GM12878 (cell line): Measurements from ENCODE around the gene LEMD1. TPM values are rescaled to one million over a fixed set of nuclear protein-coding genes. Genes with fewer than 3 reads are reported as not detected.

Source experiments
- ATAC-seq: fragments of 200-7000 bp; cut with Tn5 transposase; 3 replicates; pipeline ENCODE4 v1.9.1; 2020; ENCODE audit warnings: mild to moderate bottlenecking, moderate library complexity
- BruUV-seq: library from RNA; stranded (reverse); fragments of 400-500 nt; replicated peaks from 2 replicates; lab custom pipeline; 2021; lab: Mats Ljungman, UMichigan
- CTCF ChIA-PET: fragments of 300-600 bp; sonication (Branson Sonifier 250); formaldehyde crosslinking; extraction: SDS; loops from one replicate; lab custom pipeline; 2021; ENCODE audit warnings: inconsistent platforms; lab: Yijun Ruan, JAX
- POLR2A ChIA-PET: fragments of 350-600 bp; formaldehyde crosslinking; extraction: SDS; loops from one replicate; lab custom pipeline; 2021; ENCODE audit warnings: inconsistent platforms; lab: Charles Lee
- RAD21 ChIA-PET: fragments of 300-600 bp; sonication (Branson Sonifier 250); formaldehyde crosslinking; loops from one replicate; lab custom pipeline; 2023; ENCODE audit warnings: antibody characterized with exemption; ENCODE audit not compliant: unreplicated experiment; lab: Charles Lee
- SMC1A ChIA-PET: fragments of 300-600 bp; sonication (Branson Sonifier 250); formaldehyde crosslinking; loops from one replicate; lab custom pipeline; 2023; ENCODE audit not compliant: unreplicated experiment, uncharacterized antibody; lab: Charles Lee
- DNase-seq: peaks from one replicate; pipeline ENCODE4 v3.0.0-alpha.2; 2011; ENCODE audit warnings: low read depth, low spot score
- FAIRE-seq: peaks from 3 replicates; lab custom pipeline; 2011; peaks lifted over from hg19 to GRCh38; lab: Jason Lieb, UNC
- H2AFZ ChIP-seq: 2 replicates; pipeline ENCODE4 v1.6.0; 2011; ENCODE audit warnings: low read depth, low read length, control low read depth; ENCODE audit not compliant: control insufficient read depth
- H3K27ac ChIP-seq: 2 replicates; pipeline ENCODE4 v1.5.1; 2011; ENCODE audit warnings: control low read depth; ENCODE audit not compliant: control insufficient read depth, insufficient read depth
- H3K27me3 ChIP-seq, 2 experiments: replicated peaks in 1 of 2; 2 replicates each; pipeline versions ENCODE4 v1.6.0 to v1.6.1; 2011; ENCODE audit warnings: low read length in 1 of 2; ENCODE audit not compliant: control insufficient read depth in 2 of 2, insufficient read depth in 2 of 2
- H3K36me3 ChIP-seq, 2 experiments: 2 replicates each; pipeline ENCODE4 v1.5.1; 2011; ENCODE audit warnings: low read length in 1 of 2; ENCODE audit not compliant: control insufficient read depth in 2 of 2, insufficient read depth in 2 of 2
- H3K4me1 ChIP-seq: 2 replicates; pipeline ENCODE4 v1.6.1; 2011; ENCODE audit warnings: mild to moderate bottlenecking, low read length, moderate library complexity, mixed read lengths; ENCODE audit not compliant: control insufficient read depth, insufficient read depth
- H3K4me2 ChIP-seq: 2 replicates; pipeline ENCODE4 v1.6.0; 2011; ENCODE audit warnings: control low read depth; ENCODE audit not compliant: control insufficient read depth, insufficient read depth
- H3K4me3 ChIP-seq: fragments of 200-600 bp; sonication (generic); 2 replicates; pipeline ENCODE4 v1.5.1; 2016
- H3K79me2 ChIP-seq: 2 replicates; pipeline ENCODE4 v1.6.0; 2011; ENCODE audit warnings: low read length; ENCODE audit not compliant: control insufficient read depth, insufficient read depth
- H3K9ac ChIP-seq: 2 replicates; pipeline ENCODE4 v1.8.0; 2011; ENCODE audit warnings: low read length, control low read depth, mixed read lengths; ENCODE audit not compliant: control insufficient read depth, insufficient read depth
- H3K9me3 ChIP-seq: replicated peaks from 3 replicates; pipeline ENCODE4 v1.5.1; 2011; ENCODE audit warnings: mild to moderate bottlenecking, low read length; ENCODE audit not compliant: control insufficient read depth, insufficient read depth
- H4K20me1 ChIP-seq: 2 replicates; pipeline ENCODE4 v1.6.0; 2011; ENCODE audit not compliant: control insufficient read depth, insufficient read depth
- CHD2 ChIP-seq: IDR thresholded peaks from 2 replicates; pipeline ENCODE4 v1.6.1; 2011; ENCODE audit warnings: low read depth, low read length, improper control_type of control experiment, borderline replicate concordance
- FOXK2 ChIP-seq: fragments of 450-650 bp; IDR thresholded peaks from 2 replicates; pipeline ENCODE4 v1.6.1; 2017; ENCODE audit warnings: mild to moderate bottlenecking, moderate library complexity
- GATAD2B ChIP-seq: fragments of 450-650 bp; conservative IDR thresholded peaks from 2 replicates; pipeline ENCODE4 v1.6.1; 2017; ENCODE audit warnings: low read depth, mild to moderate bottlenecking, moderate library complexity
- WGBS: methylation state at CpG from one replicate; pipeline ENCODE4 v1.1.6; 2016; ENCODE audit warnings: low lambda C conversion rate; ENCODE audit not compliant: insufficient replicate concordance, insufficient coverage; ENCODE audit errors: missing lambda C conversion rate; 5-methylcytosine and 5-hydroxymethylcytosine counted together
- in situ Hi-C: fragments of 300-500 bp; cut with MboI; formaldehyde crosslinking; loops from 9 replicates; pipeline ENCODE4 v1.14.3; 2018; ENCODE audit warnings: mixed read lengths
- intact Hi-C: fragments of 100-400 bp; cut with micrococcal nuclease; formaldehyde crosslinking; loops from one replicate; pipeline ENCODE4 v1.14.2; 2022; ENCODE audit not compliant: unreplicated experiment
- polyA plus RNA-seq, 11 experiments: library from polyadenylated mRNA; depleted of rRNA in 4 of 11; unstranded in 6 of 11; stranded (reverse) in 5 of 11; fragments of >200 nt; fragmentation: Nextera tagmentation in 4 of 11; fragmentation: Illumina TruSeq in 1 of 11; extraction: Ambion mirVana in 4 of 11; extraction: Trizol in 1 of 11; gene quantifications; 1 replicate in 1 of 11; 2 replicates in 10 of 11; pipeline versions ENCODE4 v1.2.1 to v1.2.3, GENCODE V29; 2011 to 2016; ENCODE audit warnings: inconsistent platforms in 2 of 11, missing spikeins in 2 of 11, low read depth in 1 of 11
- total RNA-seq, 4 experiments: library from RNA; depleted of rRNA in 3 of 4; stranded (reverse); fragments of >200 nt in 3 of 4; fragmentation: Illumina TruSeq in 1 of 4; extraction: Trizol in 1 of 4; gene quantifications; 2 replicates each; pipeline versions ENCODE4 v1.2.1 to v1.2.3, GENCODE V29; 2013 to 2021
- TF ChIP-seq, protein P1 (sequence below): IDR thresholded peaks from 2 replicates; pipeline ENCODE4 v1.6.1; 2012; ENCODE audit warnings: low read length, inconsistent platforms
- TF ChIP-seq, protein P2 (sequence below), 3 experiments: IDR thresholded peaks in 2 of 3; conservative IDR thresholded peaks in 1 of 3; 2 replicates each; pipeline ENCODE4 v1.5.1; 2011; ENCODE audit warnings: low read depth in 3 of 3, low read length in 3 of 3, mild to moderate bottlenecking in 3 of 3, control low read depth in 2 of 3, moderate library complexity in 2 of 3, inconsistent platforms in 1 of 3, mixed read lengths in 1 of 3; ENCODE audit not compliant: control insufficient read depth in 2 of 3, insufficient read depth in 1 of 3; ENCODE audit errors: extremely low read depth in 1 of 3

Gene LEMD1
- total and polyA plus RNA-seq, 10 of the 15 experiments (the other 5 are each of a cell fraction or from before 2014, with no cell fraction given): 0.19 to 1.2 (median 0.26) TPM; not detected in 7

DNA sequence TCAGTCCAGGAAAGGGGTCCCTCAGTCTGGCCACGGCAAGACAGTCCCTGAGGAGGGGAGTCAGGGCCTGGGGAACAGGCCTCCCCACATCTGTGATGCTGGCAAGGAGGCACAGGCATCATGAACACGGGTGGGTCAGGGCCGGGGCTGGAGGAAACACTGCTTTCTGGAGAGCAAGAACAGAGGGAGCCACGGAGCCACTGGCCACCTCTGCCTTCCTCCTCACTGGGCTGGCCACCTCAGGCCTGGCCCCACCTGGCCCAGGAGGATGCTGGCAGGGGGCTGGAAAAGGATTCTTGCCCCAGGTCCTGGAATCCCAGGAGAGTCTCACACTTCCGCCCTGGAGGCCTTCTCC lies 18.2 kb upstream of the LEMD1 start:
- Histone ChIP-seq H3K9me3 (no peaks in the 10 kb centered on the region), H4K20me1 (no peaks in the 10 kb centered on the region), H3K36me3 (no peaks in the 10 kb centered on the region), H3K4me1 (peaks cover 20% of the 10 kb centered on the region), H3K27me3 (peaks cover 0 to 3% of the 10 kb centered on the region in 2 experiments; a peak in 2 of 4 replicates), H3K27ac (peak overlapping the region; percentile 59; the same call in 1 of the 2 replicates), H3K4me3 (peak overlapping the region; percentile 60; the same call in 1 of the 2 replicates), H2AFZ (no peak overlapping the region), H3K4me2 (no peak overlapping the region; the same call in 1 of the 2 replicates), H3K9ac (no peak overlapping the region), H3K79me2 (no peaks in the 10 kb centered on the region)
- RAD21 ChIA-PET: interaction anchor here (1.5 to 5.9 kb wide), 5 partner anchors 9 to 48 kb away, joined by 6 to 42 read pairs (median 13); no protein-coding TSS in a partner anchor
- intact Hi-C loops: loop anchor here (2.0 kb wide), 1 partner anchor 41 kb away; no protein-coding TSS in a partner anchor
- CTCF ChIA-PET: interaction anchor here (0.8 to 5.6 kb wide), 9 partner anchors 9 to 103 kb away, joined by 3 to 55 read pairs (median 8); no protein-coding TSS in a partner anchor
- TF ChIP-seq FOXK2 (no peak), GATAD2B (0 out of 2 replicates have a peak, but pooled peaks have one; percentile 28)
- DNase-seq (no peak), ATAC-seq (peak; percentile 6), FAIRE-seq (no peak)
- POLR2A ChIA-PET: interaction anchor here (0.8 to 1.9 kb wide), 3 partner anchors 9 to 40 kb away, joined by 3 to 10 read pairs (median 4); no protein-coding TSS in a partner anchor
- 24% methylated on average over 5 of the region's 5 CpGs for WGBS
- BruUV-seq: no TSS peak
- in situ Hi-C loops: no loop called here
- SMC1A ChIA-PET: interaction anchor here (0.7 to 5.0 kb wide), 8 partner anchors 8 to 84 kb away, joined by 3 to 35 read pairs (median 7); no protein-coding TSS in a partner anchor

DNA sequence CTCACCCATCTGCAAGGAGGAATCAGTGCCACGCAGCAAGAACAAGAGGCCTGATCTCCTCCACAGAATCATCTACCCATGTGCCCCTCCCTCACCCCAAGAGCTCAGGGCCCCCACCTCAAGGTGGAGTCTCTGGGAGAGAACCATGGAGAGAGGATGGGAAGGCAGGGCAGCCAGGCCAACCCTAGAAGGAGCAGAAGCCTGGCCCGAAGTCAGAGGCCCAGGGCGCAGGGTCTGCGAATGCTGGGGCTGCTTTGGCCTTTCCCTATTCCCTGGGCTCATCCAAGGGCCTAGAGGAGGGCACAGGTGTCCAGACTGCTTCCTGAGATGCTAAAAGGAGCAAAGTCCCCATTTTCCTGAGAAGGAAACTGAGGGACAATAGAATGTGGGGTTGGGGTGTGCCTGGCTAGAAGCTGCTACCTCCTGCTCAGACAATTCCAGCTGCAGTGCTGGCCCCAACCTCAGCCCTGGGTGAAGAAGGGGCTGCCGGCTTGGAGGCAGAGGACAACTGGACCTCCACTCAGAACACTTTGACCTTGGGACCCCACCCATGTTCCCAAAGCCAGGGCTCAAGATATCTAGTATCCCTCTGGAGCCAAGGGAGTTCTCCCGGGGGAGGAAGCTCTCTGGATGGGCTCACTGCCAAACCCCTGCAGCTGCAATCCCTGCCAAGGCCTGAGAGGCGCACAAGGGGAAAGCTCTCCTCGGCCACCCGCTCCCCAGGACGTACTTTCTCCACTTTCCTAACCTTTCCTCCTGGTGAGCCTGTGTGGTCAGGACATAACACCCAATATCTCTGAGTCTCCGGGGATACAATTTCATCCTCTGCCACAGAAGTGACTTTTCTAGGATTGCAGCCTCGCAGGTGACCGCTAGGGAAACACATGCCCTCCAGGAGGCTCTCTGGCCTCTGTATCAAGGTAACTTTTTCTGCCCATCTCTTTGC lies 16.6 kb upstream of the LEMD1 start:
- H3K4me3 ChIP-seq: no peak overlapping the region
- FAIRE-seq (no peak), DNase-seq (no peak), ATAC-seq (no peak)
- no peak overlapping the region for H2AFZ ChIP-seq
- ChIA-PET RAD21 (interaction anchor here (5.5 to 5.9 kb wide), 2 partner anchors 42 to 47 kb away, joined by 37 to 42 read pairs; no protein-coding TSS in a partner anchor), SMC1A (interaction anchor here (5.0 kb wide), 1 partner anchor 42 kb away, joined by 35 read pairs; no protein-coding TSS in a partner anchor), POLR2A (interaction anchor here (0.5 kb wide), 1 partner anchor 49 kb away, joined by 6 read pairs; no protein-coding TSS in a partner anchor), CTCF (interaction anchor here (0.7 to 5.6 kb wide), 7 partner anchors 7 to 113 kb away, joined by 3 to 55 read pairs (median 5); partner anchors contain the start of gene LEMD1)
- intact Hi-C loops: loop anchor here (5.0 kb wide), 1 partner anchor 101 kb away; no protein-coding TSS in a partner anchor
- 29% methylated on average over 13 of the region's 13 CpGs for WGBS
- no peaks in the 10 kb centered on the region for H4K20me1 ChIP-seq
- no peak overlapping the region for H3K27ac ChIP-seq
- H3K9ac ChIP-seq: no peak overlapping the region
- in situ Hi-C loops: no loop called here
- no peak overlapping the region for H3K4me2 ChIP-seq
- no TSS peak for BruUV-seq
- peaks cover 20% of the 10 kb centered on the region for H3K4me1 ChIP-seq
- no peaks in the 10 kb centered on the region for H3K9me3 ChIP-seq
- H3K79me2 ChIP-seq: no peaks in the 10 kb centered on the region
- peaks cover 0 to 3% of the 10 kb centered on the region in 2 experiments; a peak in 1 of 4 replicates for H3K27me3 ChIP-seq
- no peaks in the 10 kb centered on the region for H3K36me3 ChIP-seq
- TF ChIP-seq, protein P1, sequence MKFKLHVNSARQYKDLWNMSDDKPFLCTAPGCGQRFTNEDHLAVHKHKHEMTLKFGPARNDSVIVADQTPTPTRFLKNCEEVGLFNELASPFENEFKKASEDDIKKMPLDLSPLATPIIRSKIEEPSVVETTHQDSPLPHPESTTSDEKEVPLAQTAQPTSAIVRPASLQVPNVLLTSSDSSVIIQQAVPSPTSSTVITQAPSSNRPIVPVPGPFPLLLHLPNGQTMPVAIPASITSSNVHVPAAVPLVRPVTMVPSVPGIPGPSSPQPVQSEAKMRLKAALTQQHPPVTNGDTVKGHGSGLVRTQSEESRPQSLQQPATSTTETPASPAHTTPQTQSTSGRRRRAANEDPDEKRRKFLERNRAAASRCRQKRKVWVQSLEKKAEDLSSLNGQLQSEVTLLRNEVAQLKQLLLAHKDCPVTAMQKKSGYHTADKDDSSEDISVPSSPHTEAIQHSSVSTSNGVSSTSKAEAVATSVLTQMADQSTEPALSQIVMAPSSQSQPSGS: no peak
- TF ChIP-seq, protein P2, sequence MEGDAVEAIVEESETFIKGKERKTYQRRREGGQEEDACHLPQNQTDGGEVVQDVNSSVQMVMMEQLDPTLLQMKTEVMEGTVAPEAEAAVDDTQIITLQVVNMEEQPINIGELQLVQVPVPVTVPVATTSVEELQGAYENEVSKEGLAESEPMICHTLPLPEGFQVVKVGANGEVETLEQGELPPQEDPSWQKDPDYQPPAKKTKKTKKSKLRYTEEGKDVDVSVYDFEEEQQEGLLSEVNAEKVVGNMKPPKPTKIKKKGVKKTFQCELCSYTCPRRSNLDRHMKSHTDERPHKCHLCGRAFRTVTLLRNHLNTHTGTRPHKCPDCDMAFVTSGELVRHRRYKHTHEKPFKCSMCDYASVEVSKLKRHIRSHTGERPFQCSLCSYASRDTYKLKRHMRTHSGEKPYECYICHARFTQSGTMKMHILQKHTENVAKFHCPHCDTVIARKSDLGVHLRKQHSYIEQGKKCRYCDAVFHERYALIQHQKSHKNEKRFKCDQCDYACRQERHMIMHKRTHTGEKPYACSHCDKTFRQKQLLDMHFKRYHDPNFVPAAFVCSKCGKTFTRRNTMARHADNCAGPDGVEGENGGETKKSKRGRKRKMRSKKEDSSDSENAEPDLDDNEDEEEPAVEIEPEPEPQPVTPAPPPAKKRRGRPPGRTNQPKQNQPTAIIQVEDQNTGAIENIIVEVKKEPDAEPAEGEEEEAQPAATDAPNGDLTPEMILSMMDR (IDR thresholded peaks at IDR 0.05 in 2 of 3, conservative IDR thresholded peaks at IDR 0.05 in 1 of 3; ENCODE audit: control insufficient read depth in 2 of 3, extremely low read depth in 1 of 3, insufficient read depth in 1 of 3, low read depth in 3 of 3, low read length in 3 of 3): 0 out of 6 replicates have a peak, but pooled peaks of 1 of the 3 experiments have one; percentile 11
- TF ChIP-seq CHD2: no peak
